ENCODE data around the gene PCED1A. TPM values are rescaled to one million over a fixed set of nuclear protein-coding genes. Genes with fewer than 3 reads are reported as not detected.

Gene PCED1A
- total and polyA plus RNA-seq, 2 of the 8 experiments (the other 6 are each of a cell fraction or from before 2014, with no cell fraction given): 13.4 to 18.9 TPM

GRCh38 chr20:2809690-2810089 lies 30.8 kb downstream of the PCED1A start:
- TF ChIP-seq PHF8 (conservative IDR thresholded peaks at IDR 0.05; ENCODE audit: low read depth, low read length) (no peak), JUND (IDR thresholded peaks at IDR 0.05; ENCODE audit: low read length) (no peak)
- Histone ChIP-seq H3K27ac (ENCODE audit: low read depth, low read length) (no peak overlapping the region), H3K27me3 (replicated peaks in 1 of 4; ENCODE audit: control insufficient read depth in 3 of 4, extremely low read depth in 1 of 4, insufficient read depth in 3 of 4, low read length in 3 of 4) (peaks cover 21 to 32% (median 28%) of the 10 kb centered on the region in 4 experiments), H2BK15ac (ENCODE audit: low read length) (no peak overlapping the region), H3K18ac (ENCODE audit: extremely low read depth, low read length) (no peak overlapping the region), H3K4ac (replicated peaks; ENCODE audit: insufficient read length, low read depth, low read length) (no peak overlapping the region), H4K5ac (ENCODE audit: insufficient read length, low read depth, low read length) (no peak overlapping the region), H3K9me3 (ENCODE audit: insufficient read depth in 2 of 2, low read depth in 1 of 2, low read length in 1 of 2) (0 out of 4 replicates have a peak, but pooled peaks cover 0 to 7% of the 10 kb centered on the region in 2 experiments), H3K9ac (replicated peaks in 1 of 4; ENCODE audit: extremely low read depth in 1 of 4, low read depth in 3 of 4, low read length in 3 of 4) (no peak overlapping the region), H2BK12ac (ENCODE audit: low read depth, low read length) (no peak overlapping the region), H4K8ac (ENCODE audit: extremely low read depth, insufficient read depth, low read length) (no peak overlapping the region), H2AFZ (ENCODE audit: low read length) (no peak overlapping the region), H4K20me1 (replicated peaks in 1 of 2; ENCODE audit: control insufficient read depth in 1 of 2, insufficient read depth in 2 of 2, low read length in 2 of 2) (peaks cover 0 to 2% of the 10 kb centered on the region in 2 experiments), H3K4me1 (replicated peaks in 1 of 4; ENCODE audit: control insufficient read depth in 3 of 4, insufficient read depth in 4 of 4, low read length in 3 of 4) (peaks cover 0 to 12% (median 8%) of the 10 kb centered on the region in 4 experiments; a peak in 6 of 7 replicates), H2AK5ac (ENCODE audit: low read depth, low read length) (no peak overlapping the region), H3K23me2 (ENCODE audit: low read depth, low read length) (peaks cover 4% of the 10 kb centered on the region; the same call in 1 of the 2 replicates), H3K14ac (ENCODE audit: insufficient read length) (no peak overlapping the region), H3K36me3 (ENCODE audit: control insufficient read depth in 2 of 4, insufficient read depth in 4 of 4, low read length in 3 of 4) (no peaks in the 10 kb centered on the region), H2BK5ac (ENCODE audit: low read depth, low read length) (no peak overlapping the region), H3K4me3 (ENCODE audit: extremely low read depth in 1 of 4, insufficient read depth in 2 of 4, low read depth in 3 of 4, low read length in 4 of 4) (no peak overlapping the region), H3K4me2 (ENCODE audit: insufficient read depth in 1 of 2, low read depth in 2 of 2, low read length in 2 of 2) (no peak overlapping the region), H4K91ac (replicated peaks; ENCODE audit: insufficient read length, low read length) (no peak overlapping the region), H3K79me2 (ENCODE audit: control insufficient read depth in 1 of 2, insufficient read depth in 2 of 2, low read length in 2 of 2) (no peaks in the 10 kb centered on the region), H3K23ac (ENCODE audit: insufficient read length) (no peak overlapping the region), H2BK20ac (ENCODE audit: low read length) (no peak overlapping the region), H3K56ac (replicated peaks; ENCODE audit: insufficient read length, low read depth, low read length) (no peak overlapping the region), H2BK120ac (replicated peaks; ENCODE audit: low read depth, low read length) (no peak overlapping the region), H3K79me1 (ENCODE audit: low read depth, low read length) (no peaks in the 10 kb centered on the region)
- DNase-seq (ENCODE audit: low read depth in 1 of 2, low spot score in 2 of 2) (no peak), FAIRE-seq (no peak)
- ChIA-PET CTCF (ENCODE audit: partially characterized antibody) (interaction anchor here (0.6 to 3.5 kb wide), 2 partner anchors 9 to 43 kb away, joined by 3 to 9 read pairs; no protein-coding TSS in a partner anchor), POLR2A (ENCODE audit: partially characterized antibody) (no interaction called here)
- WGBS, 2 experiments (ENCODE audit: extremely low coverage in 1 of 2, insufficient coverage in 1 of 2, insufficient read length in 1 of 2, insufficient replicate concordance in 2 of 2, low coverage in 1 of 2, low lambda C conversion rate in 2 of 2, missing lambda C conversion rate in 1 of 2): 94% methylated on average over 10 of the region's 10 CpGs; no CpG with 5 or more reads in 1 of the 2 experiments

Data from H1 (cell line).